CD4-positive, alpha-beta T cell (primary cell): ENCODE data around the gene ASIC4. TPM values are rescaled to one million over a fixed set of nuclear protein-coding genes. Genes with fewer than 3 reads are reported as not detected.

ENCODE experiments used
- ATAC-seq: fragments of 200-7000 bp; cut with Tn5 transposase; one replicate; pipeline ENCODE4 v1.10.0; 2022; ENCODE audit warnings: mild to moderate bottlenecking; ENCODE audit not compliant: poor library complexity
- CTCF ChIA-PET: fragments of 350-600 bp; sonication (Branson Sonifier 250); formaldehyde crosslinking; loops from one replicate; lab custom pipeline; 2021; ENCODE audit warnings: antibody characterized with exemption, inconsistent platforms; lab: Charles Lee
- POLR2A ChIA-PET: fragments of 350-600 bp; sonication (Branson Sonifier 250); formaldehyde crosslinking; loops from one replicate; lab custom pipeline; 2021; ENCODE audit warnings: antibody characterized with exemption, inconsistent platforms; lab: Charles Lee
- DNase-seq, 14 experiments: peaks; one replicate each; pipeline ENCODE4 v3.0.0-alpha.2; 2013 to 2020; ENCODE audit warnings: mixed read lengths in 2 of 14
- H3K27ac ChIP-seq, 2 donors: one replicate each; pipeline versions ENCODE4 v1.5.1 to v1.7.0; 2013; ENCODE audit warnings: low read length in 2 of 2, low read depth in 1 of 2, mild to moderate bottlenecking in 1 of 2
- H3K27me3 ChIP-seq, 2 experiments: 1 replicate in 1 of 2; 2 replicates in 1 of 2; pipeline versions ENCODE4 v1.6.1 to v1.7.0; 2013; ENCODE audit warnings: low read length in 2 of 2, control low read depth in 1 of 2, mild to moderate bottlenecking in 1 of 2, moderate library complexity in 1 of 2; ENCODE audit not compliant: insufficient read depth in 2 of 2, control insufficient read depth in 1 of 2
- H3K36me3 ChIP-seq: one replicate; pipeline ENCODE4 v1.6.1; 2013; ENCODE audit warnings: low read length, control low read depth; ENCODE audit not compliant: insufficient read depth
- H3K4me1 ChIP-seq: one replicate; pipeline ENCODE4 v1.6.1; 2013; ENCODE audit warnings: low read length, control low read depth; ENCODE audit not compliant: insufficient read depth
- H3K4me3 ChIP-seq: one replicate; pipeline ENCODE4 v1.5.1; 2013; ENCODE audit warnings: mild to moderate bottlenecking, low read length, moderate library complexity
- H3K9me3 ChIP-seq, 2 experiments: 1 replicate in 1 of 2; 2 replicates in 1 of 2; pipeline versions ENCODE4 v1.6.1 to v1.7.0; 2013; ENCODE audit warnings: low read length in 2 of 2, mild to moderate bottlenecking in 2 of 2, control low read depth in 1 of 2, moderate library complexity in 1 of 2; ENCODE audit not compliant: control insufficient read depth in 1 of 2, insufficient read depth in 1 of 2
- H3K27ac Mint-ChIP-seq: one replicate; pipeline ENCODE4 v1.8.0; 2020; ENCODE audit warnings: mixed read lengths
- H3K27me3 Mint-ChIP-seq: one replicate; pipeline ENCODE4 v1.8.0; 2021; ENCODE audit warnings: mixed read lengths
- H3K36me3 Mint-ChIP-seq: one replicate; pipeline ENCODE4 v1.8.0; 2021; ENCODE audit warnings: low read depth, mixed read lengths
- H3K4me1 Mint-ChIP-seq: one replicate; pipeline ENCODE4 v1.8.0; 2021; ENCODE audit warnings: low read depth, mixed read lengths
- H3K4me3 Mint-ChIP-seq: one replicate; pipeline ENCODE4 v1.8.0; 2020; ENCODE audit warnings: mild to moderate bottlenecking, mixed read lengths
- H3K9me3 Mint-ChIP-seq: one replicate; pipeline ENCODE4 v1.8.0; 2020; ENCODE audit warnings: mixed read lengths
- intact Hi-C, 2 experiments: fragments of 100-400 bp; cut with DNase I in 1 of 2; cut with micrococcal nuclease in 1 of 2; formaldehyde crosslinking; loops; one replicate each; pipeline versions ENCODE4 v1.15.1 to v1.9.0; 2023 to 2025; cut with DNase I, micrococcal nuclease
- total RNA-seq, 174 experiments: library from RNA in 2 of 174; stranded (reverse) in 2 of 174; gene quantifications; one replicate each; pipeline ENCODE4 v1.2.3 and lab custom pipeline; 2021 to 2026
- TF ChIP-seq, protein P1 (sequence below): fragments of 200-600 bp; IDR thresholded peaks from one replicate; pipeline ENCODE4 v1.8.0; 2022; ENCODE audit warnings: antibody characterized with exemption, mild to moderate bottlenecking

ASIC4 gene
- total RNA-seq, 2 experiments from 2014 or later: 0.08 to 0.17 TPM

DNA sequence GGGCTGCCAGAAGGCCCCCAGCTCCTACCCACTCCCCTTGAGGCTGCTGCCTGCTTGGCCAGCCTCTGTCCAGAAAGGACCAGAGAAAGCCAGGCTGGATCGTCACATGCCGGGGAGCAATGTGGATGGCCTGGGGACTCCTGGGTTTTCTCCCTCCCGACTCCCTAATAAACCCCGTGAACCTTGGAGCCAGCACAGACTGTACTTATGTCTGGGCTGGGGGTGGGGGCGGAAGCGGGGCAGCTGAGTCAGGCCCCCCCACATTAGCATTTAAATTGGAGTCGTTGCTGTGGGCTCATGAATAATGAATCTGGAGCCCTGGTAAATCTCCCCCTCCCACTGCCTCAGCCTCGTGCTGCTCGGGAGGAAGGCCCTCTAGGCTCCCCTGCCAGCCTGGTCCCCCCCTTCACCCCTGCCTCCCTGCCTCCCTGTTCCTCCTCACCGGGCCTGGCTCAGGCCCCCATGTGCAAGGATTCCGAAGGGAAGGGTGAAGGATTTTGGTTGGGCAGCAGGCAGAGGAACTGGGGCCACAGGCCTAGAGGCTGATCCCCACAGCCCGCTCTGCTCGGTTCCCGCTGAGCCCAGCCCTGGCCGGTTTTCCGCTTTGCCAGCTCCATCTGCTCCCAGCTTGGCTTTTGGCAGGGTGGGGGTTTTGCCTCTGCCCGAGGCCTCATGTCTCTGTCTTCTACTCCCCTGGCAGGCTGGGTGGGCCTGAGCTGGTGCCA lies 7.3 kb upstream of the ASIC4 start:
- no peak for ATAC-seq
- peaks cover 24 to 30% of the 10 kb centered on the region in 2 experiments for H3K27me3 ChIP-seq
- peaks cover 0 to 18% of the 10 kb centered on the region in 2 experiments for H3K9me3 ChIP-seq
- ChIA-PET POLR2A (no interaction called here), CTCF (interaction anchor here (1.2 kb wide), 1 partner anchor 23 kb away, joined by 3 read pairs; no protein-coding TSS in a partner anchor)
- Mint-ChIP-seq H3K27ac (no peak overlapping the region), H3K36me3 (peaks cover 54% of the 10 kb centered on the region), H3K9me3 (no peaks in the 10 kb centered on the region), H3K4me1 (peaks cover 13% of the 10 kb centered on the region), H3K4me3 (no peak overlapping the region), H3K27me3 (peaks cover 40% of the 10 kb centered on the region)
- H3K4me1 ChIP-seq: peaks cover 19% of the 10 kb centered on the region
- peaks cover 37% of the 10 kb centered on the region for H3K36me3 ChIP-seq
- no peak overlapping the region for H3K27ac ChIP-seq
- DNase-seq: no peak
- intact Hi-C loops: no loop called here
- H3K4me3 ChIP-seq: no peak overlapping the region
- TF ChIP-seq, protein P1, sequence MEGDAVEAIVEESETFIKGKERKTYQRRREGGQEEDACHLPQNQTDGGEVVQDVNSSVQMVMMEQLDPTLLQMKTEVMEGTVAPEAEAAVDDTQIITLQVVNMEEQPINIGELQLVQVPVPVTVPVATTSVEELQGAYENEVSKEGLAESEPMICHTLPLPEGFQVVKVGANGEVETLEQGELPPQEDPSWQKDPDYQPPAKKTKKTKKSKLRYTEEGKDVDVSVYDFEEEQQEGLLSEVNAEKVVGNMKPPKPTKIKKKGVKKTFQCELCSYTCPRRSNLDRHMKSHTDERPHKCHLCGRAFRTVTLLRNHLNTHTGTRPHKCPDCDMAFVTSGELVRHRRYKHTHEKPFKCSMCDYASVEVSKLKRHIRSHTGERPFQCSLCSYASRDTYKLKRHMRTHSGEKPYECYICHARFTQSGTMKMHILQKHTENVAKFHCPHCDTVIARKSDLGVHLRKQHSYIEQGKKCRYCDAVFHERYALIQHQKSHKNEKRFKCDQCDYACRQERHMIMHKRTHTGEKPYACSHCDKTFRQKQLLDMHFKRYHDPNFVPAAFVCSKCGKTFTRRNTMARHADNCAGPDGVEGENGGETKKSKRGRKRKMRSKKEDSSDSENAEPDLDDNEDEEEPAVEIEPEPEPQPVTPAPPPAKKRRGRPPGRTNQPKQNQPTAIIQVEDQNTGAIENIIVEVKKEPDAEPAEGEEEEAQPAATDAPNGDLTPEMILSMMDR: no peak

DNA sequence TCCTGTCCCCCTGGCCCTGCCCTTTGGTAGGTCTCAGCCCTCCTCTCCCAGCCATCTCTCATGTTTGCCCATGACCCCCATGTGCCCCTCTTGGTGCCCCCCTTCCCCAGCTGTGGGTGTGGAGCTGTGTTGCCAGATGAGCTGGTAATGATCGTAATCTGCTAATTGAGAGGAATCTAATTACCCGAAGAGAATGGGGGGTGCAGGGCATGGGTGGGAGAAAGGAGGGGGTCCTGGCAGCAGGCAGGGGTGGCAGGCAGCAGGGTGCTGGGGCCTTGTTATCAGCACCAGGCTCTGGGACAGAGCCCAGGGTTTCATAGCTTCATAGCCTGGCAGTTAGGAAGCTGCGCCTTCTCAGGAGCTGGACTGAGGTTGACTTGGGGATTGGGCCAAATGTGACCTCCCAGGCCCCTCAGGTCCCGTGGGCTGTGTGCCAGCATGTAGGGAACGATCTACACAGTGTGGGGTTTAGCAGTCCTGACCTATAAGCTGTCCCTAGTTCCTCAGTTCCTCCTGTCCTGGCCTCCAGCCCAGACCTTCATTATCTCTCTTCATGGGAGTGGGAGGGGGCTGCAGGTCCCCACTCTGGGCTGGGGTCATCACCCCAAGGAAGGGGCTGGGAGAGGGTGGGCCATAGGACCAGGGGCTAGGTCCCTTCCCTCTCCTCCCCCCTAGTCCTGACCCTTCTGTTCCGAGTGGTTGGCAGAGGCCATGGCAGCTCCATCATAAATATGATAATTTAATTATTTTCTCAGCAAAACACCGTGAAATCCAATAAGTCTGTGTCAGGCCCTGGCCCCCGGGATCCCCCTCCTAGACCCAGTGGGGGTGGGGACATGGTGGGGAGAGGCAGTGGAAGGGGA lies 6.5 kb upstream of the ASIC4 start:
- no peak for DNase-seq
- Histone ChIP-seq H3K9me3 (peaks cover 0 to 22% of the 10 kb centered on the region in 2 experiments), H3K27me3 (peaks cover 33 to 39% of the 10 kb centered on the region in 2 experiments), H3K4me3 (no peak overlapping the region), H3K27ac (no peak overlapping the region), H3K4me1 (peaks cover 19% of the 10 kb centered on the region), H3K36me3 (peaks cover 31% of the 10 kb centered on the region)
- no peak for ATAC-seq
- peaks cover 50% of the 10 kb centered on the region for H3K36me3 Mint-ChIP-seq
- H3K27me3 Mint-ChIP-seq: peaks cover 45% of the 10 kb centered on the region
- CTCF ChIA-PET: interaction anchor here (1.2 kb wide), 2 partner anchors 22 to 135 kb away, joined by 3 read pairs; no protein-coding TSS in a partner anchor
- H3K4me3 Mint-ChIP-seq: no peak overlapping the region
- TF ChIP-seq, protein P1: no peak
- H3K27ac Mint-ChIP-seq: no peak overlapping the region
- H3K4me1 Mint-ChIP-seq: peaks cover 13% of the 10 kb centered on the region
- POLR2A ChIA-PET: no interaction called here
- H3K9me3 Mint-ChIP-seq: no peaks in the 10 kb centered on the region
- intact Hi-C loops: loop anchor here in 1 of 2 experiments (2.0 kb wide), 1 partner anchor 23 kb away; no protein-coding TSS in a partner anchor

DNA sequence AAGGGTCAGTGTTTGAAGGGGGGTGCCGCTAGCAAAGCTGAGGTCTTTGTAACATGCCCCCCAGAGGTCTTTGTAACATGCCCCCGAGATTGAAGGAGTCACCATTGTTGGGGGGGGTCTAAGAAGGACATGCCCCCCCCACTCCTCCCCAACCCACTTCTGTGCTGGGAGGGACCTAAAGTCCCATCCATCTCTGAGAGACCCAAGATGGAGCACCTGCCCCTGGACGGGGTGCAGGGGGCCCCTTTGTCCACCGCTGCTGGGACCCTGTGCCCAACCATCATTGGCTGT lies 5.9 kb upstream of the ASIC4 start:
- POLR2A ChIA-PET: no interaction called here
- DNase-seq (no peak), ATAC-seq (no peak)
- H3K36me3 Mint-ChIP-seq: peaks cover 49% of the 10 kb centered on the region
- CTCF ChIA-PET: interaction anchor here (1.2 kb wide), 1 partner anchor 134 kb away, joined by 3 read pairs; no protein-coding TSS in a partner anchor
- intact Hi-C loops: loop anchor here in 1 of 2 experiments (2.0 kb wide), 1 partner anchor 22 kb away; no protein-coding TSS in a partner anchor
- no peak overlapping the region for H3K27ac Mint-ChIP-seq
- H3K4me3 Mint-ChIP-seq: no peak overlapping the region
- Histone ChIP-seq H3K36me3 (peaks cover 28% of the 10 kb centered on the region), H3K27ac (no peak overlapping the region), H3K27me3 (peaks cover 38 to 44% of the 10 kb centered on the region in 2 experiments), H3K9me3 (peaks cover 0 to 26% of the 10 kb centered on the region in 2 experiments), H3K4me1 (peaks cover 19% of the 10 kb centered on the region), H3K4me3 (no peak overlapping the region)
- TF ChIP-seq, protein P1: no peak
- H3K4me1 Mint-ChIP-seq: peaks cover 16% of the 10 kb centered on the region
- no peaks in the 10 kb centered on the region for H3K9me3 Mint-ChIP-seq
- peaks cover 50% of the 10 kb centered on the region for H3K27me3 Mint-ChIP-seq
